ENCODE measurements around the gene MYLIP. TPM values are rescaled to one million over a fixed set of nuclear protein-coding genes. Genes with fewer than 3 reads are reported as not detected.
A peak's percentile ranks its signal among the peaks of the same experiment; 100 is the strongest.

Gene MYLIP
- total and polyA plus RNA-seq, 2 of the 13 experiments (the other 11 are each of a cell fraction or from before 2014, with no cell fraction given): 3.4 to 10.8 TPM

GRCh38 chr6:16128759-16129622, at the start of gene MYLIP (continued):
- TF ChIP-seq ZNF281 (CRISPR knock-in tag; IDR thresholded peaks at IDR 0.05; ENCODE audit: borderline replicate concordance) (peak; percentile 98), HOXA9 (CRISPR knock-in tag; IDR thresholded peaks at IDR 0.05; ENCODE audit: borderline replicate concordance) (peak; percentile 83; the same call in 1 of the 2 replicates), ZEB1 (IDR thresholded peaks at IDR 0.05; ENCODE audit: insufficient replicate concordance, low read depth) (peak; percentile 14), ESRRA (CRISPR knock-in tag; IDR thresholded peaks at IDR 0.05; ENCODE audit: low read depth) (no peak; the same call in 1 of the 2 replicates), ZKSCAN1 (IDR thresholded peaks at IDR 0.05; ENCODE audit: low read length) (no peak), ZNF597 (CRISPR knock-in tag; IDR thresholded peaks at IDR 0.05) (no peak; the same call in 1 of the 2 replicates), AGO1 (IDR thresholded peaks at IDR 0.05; ENCODE audit: low read depth, low read length, poor library complexity, severe bottlenecking) (peak; percentile 17), ZNF577 (CRISPR knock-in tag; IDR thresholded peaks at IDR 0.05; ENCODE audit: borderline replicate concordance, low read depth) (no peak), TEAD2 (CRISPR knock-in tag; IDR thresholded peaks at IDR 0.05) (no peak), GABPB1 (CRISPR knock-in tag; IDR thresholded peaks at IDR 0.05) (peak; percentile 84), U2AF2 (IDR thresholded peaks at IDR 0.05; ENCODE audit: low read depth, low read length) (no peak), ZNF607 (CRISPR knock-in tag; IDR thresholded peaks at IDR 0.05; ENCODE audit: borderline replicate concordance) (peak; percentile 93; the same call in 1 of the 2 replicates), ZNF598 (CRISPR knock-in tag; IDR thresholded peaks at IDR 0.05; ENCODE audit: borderline replicate concordance) (peak; percentile 79; the same call in 1 of the 2 replicates), MZF1 (CRISPR knock-in tag; IDR thresholded peaks at IDR 0.05; ENCODE audit: borderline replicate concordance) (no peak), ZNF354B (CRISPR knock-in tag; IDR thresholded peaks at IDR 0.05) (peak; percentile 74; the same call in 1 of the 2 replicates), KAT7 (CRISPR knock-in tag; IDR thresholded peaks at IDR 0.05; ENCODE audit: borderline replicate concordance) (peak; percentile 72; the same call in 1 of the 2 replicates), ZNF780A (CRISPR knock-in tag; IDR thresholded peaks at IDR 0.05) (no peak; the same call in 1 of the 2 replicates), DMTF1 (CRISPR knock-in tag; IDR thresholded peaks at IDR 0.05) (no peak), SMAD9 (CRISPR knock-in tag; IDR thresholded peaks at IDR 0.05) (peak; percentile 60; the same call in 1 of the 2 replicates), ZNF562 (CRISPR knock-in tag; IDR thresholded peaks at IDR 0.05; ENCODE audit: borderline replicate concordance) (no peak), ZMYM3 (CRISPR knock-in tag; IDR thresholded peaks at IDR 0.05) (peak; percentile 71), NRL (CRISPR knock-in tag; IDR thresholded peaks at IDR 0.05; ENCODE audit: borderline replicate concordance) (peak; percentile 59; the same call in 1 of the 2 replicates), GLI4 (CRISPR knock-in tag; IDR thresholded peaks at IDR 0.05; ENCODE audit: borderline replicate concordance) (0 out of 2 replicates have a peak, but pooled peaks have one; percentile 77)
